DND-41 (cell line): Measurements from ENCODE around the gene WTIP.
"Not testable (repeated sequence)": the region's sequence is repeated elsewhere in the genome, so short reads cannot be mapped to it uniquely, and the experiment has no call there.

Experiments used
- ATAC-seq: fragments of 200-7000 bp; cut with Tn5 transposase; 3 replicates; pipeline ENCODE4 v1.9.1; 2021; ENCODE audit warnings: low read depth; ENCODE audit not compliant: insufficient read depth
- DNase-seq: peaks from one replicate; pipeline ENCODE4 v3.0.0-alpha.2; 2020
- H2AFZ ChIP-seq: 2 replicates; pipeline ENCODE4 v1.6.0; 2012; ENCODE audit warnings: low read depth, low read length
- H3K27ac ChIP-seq: 2 replicates; pipeline ENCODE4 v1.5.1; 2012; ENCODE audit warnings: low read length, inconsistent platforms
- H3K27me3 ChIP-seq: fragments of 200-600 bp; sonication (generic); 2 replicates; pipeline ENCODE4 v1.6.0; 2012; ENCODE audit warnings: low read length, mild to moderate bottlenecking, inconsistent platforms; ENCODE audit not compliant: insufficient read depth, poor library complexity
- H3K36me3 ChIP-seq: 2 replicates; pipeline ENCODE4 v1.5.1; 2012; ENCODE audit warnings: low read length, inconsistent platforms; ENCODE audit not compliant: insufficient read depth
- H3K4me1 ChIP-seq: 2 replicates; pipeline ENCODE4 v1.5.1; 2012; ENCODE audit warnings: mild to moderate bottlenecking, low read length; ENCODE audit not compliant: insufficient read depth
- H3K4me2 ChIP-seq: 2 replicates; pipeline ENCODE4 v1.6.0; 2012; ENCODE audit warnings: mild to moderate bottlenecking, moderate library complexity, low read length, inconsistent platforms; ENCODE audit not compliant: insufficient read depth
- H3K4me3 ChIP-seq, 2 experiments: fragments of 200-600 bp in 1 of 2; shearing (Covaris generic) in 1 of 2; 2 replicates each; pipeline ENCODE4 v1.5.1; 2012 to 2016; ENCODE audit warnings: inconsistent platforms in 2 of 2, low read length in 2 of 2, mild to moderate bottlenecking in 2 of 2, low read depth in 1 of 2, moderate library complexity in 1 of 2
- H3K79me2 ChIP-seq: 2 replicates; pipeline ENCODE4 v1.6.0; 2012; ENCODE audit warnings: low read length, inconsistent platforms; ENCODE audit not compliant: insufficient read depth
- H3K9ac ChIP-seq: 2 replicates; pipeline ENCODE4 v1.6.0; 2012; ENCODE audit warnings: low read depth, mild to moderate bottlenecking, inconsistent platforms, low read length, moderate library complexity
- H3K9me3 ChIP-seq: 2 replicates; pipeline ENCODE4 v1.5.1; 2012; ENCODE audit warnings: low read length, moderate library complexity, mild to moderate bottlenecking, inconsistent platforms; ENCODE audit not compliant: insufficient read depth, severe bottlenecking
- H4K20me1 ChIP-seq: 2 replicates; pipeline ENCODE4 v1.6.0; 2012; ENCODE audit warnings: low read length; ENCODE audit not compliant: insufficient read depth
- EZH2 ChIP-seq: IDR thresholded peaks from 3 replicates; pipeline ENCODE4 v1.6.1; 2012; ENCODE audit warnings: borderline replicate concordance, low read depth, mild to moderate bottlenecking, moderate library complexity, low read length, inconsistent platforms; ENCODE audit not compliant: severe bottlenecking
- TF ChIP-seq, protein P1 (sequence below): IDR thresholded peaks from 2 replicates; pipeline ENCODE4 v1.5.1; 2012; ENCODE audit warnings: borderline replicate concordance, low read length, moderate library complexity, mild to moderate bottlenecking; ENCODE audit not compliant: poor library complexity, severe bottlenecking; ENCODE audit errors: extremely low read depth

Gene WTIP

DNA sequence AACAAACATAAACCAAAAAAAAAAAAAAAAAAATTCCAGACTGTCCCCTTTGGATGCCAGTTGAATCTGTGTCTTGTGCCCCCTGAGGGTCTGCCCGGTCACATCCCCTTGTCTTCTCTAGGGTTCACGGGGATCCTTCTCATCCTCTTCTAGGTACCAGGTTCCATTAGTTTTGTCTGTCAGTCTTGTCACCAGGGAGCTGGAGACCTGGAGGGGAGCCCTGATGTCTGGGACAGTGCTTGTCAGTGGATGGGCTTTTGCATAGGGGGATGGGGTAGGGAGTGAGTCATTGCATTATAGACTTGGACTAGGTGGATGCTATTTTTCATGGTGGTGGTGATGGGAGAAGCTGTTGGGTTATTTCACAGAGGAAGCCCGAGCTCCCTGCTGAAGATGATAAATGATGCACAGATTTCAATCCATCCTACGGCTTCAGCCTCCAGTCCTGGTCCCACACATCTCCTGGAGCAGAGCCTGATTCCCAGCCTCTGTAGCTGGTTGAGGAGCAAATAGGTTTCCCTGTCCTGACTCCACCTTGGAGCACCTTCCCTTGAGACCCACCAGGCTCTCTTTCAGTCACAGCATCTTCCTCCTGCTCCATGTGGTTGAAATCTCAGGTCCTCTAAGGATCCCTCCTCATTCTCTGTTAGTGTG, 26.0 kb downstream of the WTIP start:
- H3K27ac ChIP-seq: no peak overlapping the region
- TF ChIP-seq, protein P1, sequence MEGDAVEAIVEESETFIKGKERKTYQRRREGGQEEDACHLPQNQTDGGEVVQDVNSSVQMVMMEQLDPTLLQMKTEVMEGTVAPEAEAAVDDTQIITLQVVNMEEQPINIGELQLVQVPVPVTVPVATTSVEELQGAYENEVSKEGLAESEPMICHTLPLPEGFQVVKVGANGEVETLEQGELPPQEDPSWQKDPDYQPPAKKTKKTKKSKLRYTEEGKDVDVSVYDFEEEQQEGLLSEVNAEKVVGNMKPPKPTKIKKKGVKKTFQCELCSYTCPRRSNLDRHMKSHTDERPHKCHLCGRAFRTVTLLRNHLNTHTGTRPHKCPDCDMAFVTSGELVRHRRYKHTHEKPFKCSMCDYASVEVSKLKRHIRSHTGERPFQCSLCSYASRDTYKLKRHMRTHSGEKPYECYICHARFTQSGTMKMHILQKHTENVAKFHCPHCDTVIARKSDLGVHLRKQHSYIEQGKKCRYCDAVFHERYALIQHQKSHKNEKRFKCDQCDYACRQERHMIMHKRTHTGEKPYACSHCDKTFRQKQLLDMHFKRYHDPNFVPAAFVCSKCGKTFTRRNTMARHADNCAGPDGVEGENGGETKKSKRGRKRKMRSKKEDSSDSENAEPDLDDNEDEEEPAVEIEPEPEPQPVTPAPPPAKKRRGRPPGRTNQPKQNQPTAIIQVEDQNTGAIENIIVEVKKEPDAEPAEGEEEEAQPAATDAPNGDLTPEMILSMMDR: no peak
- no peak for TF ChIP-seq EZH2
- H3K4me2 ChIP-seq: no peak overlapping the region
- no peak overlapping the region for H3K4me3 ChIP-seq
- ATAC-seq (no peak), DNase-seq (no peak)
- no peaks in the 10 kb centered on the region for H3K9me3 ChIP-seq
- H3K36me3 ChIP-seq: no peaks in the 10 kb centered on the region
- H2AFZ ChIP-seq: no peak overlapping the region
- no peak overlapping the region for H3K9ac ChIP-seq
- H3K79me2 ChIP-seq: no peaks in the 10 kb centered on the region
- no peaks in the 10 kb centered on the region for H3K27me3 ChIP-seq
- 0 out of 2 replicates have a peak, but pooled peaks cover 8% of the 10 kb centered on the region for H4K20me1 ChIP-seq
- H3K4me1 ChIP-seq: no peaks in the 10 kb centered on the region

GRCh38 chr19:34508540-34508939, 27.0 kb downstream of the WTIP start:
- H4K20me1 ChIP-seq: 0 out of 2 replicates have a peak, but pooled peaks cover 6% of the 10 kb centered on the region
- H3K4me1 ChIP-seq: no peaks in the 10 kb centered on the region
- no peak for ATAC-seq

GRCh38 chr19:34510904-34511303, 29.3 kb downstream of the WTIP start:
- not testable (repeated sequence) for H3K9ac ChIP-seq, H3K4me1 ChIP-seq, H3K79me2 ChIP-seq, H3K27me3 ChIP-seq, H3K36me3 ChIP-seq, H3K4me2 ChIP-seq, H3K27ac ChIP-seq, ATAC-seq, H3K9me3 ChIP-seq, H3K4me3 ChIP-seq, H4K20me1 ChIP-seq, DNase-seq, H2AFZ ChIP-seq

More at GRCh38 chr19:34508540-34508939, 27.0 kb downstream of the WTIP start:
- H3K9ac ChIP-seq: no peak overlapping the region
- H3K27me3 ChIP-seq: no peaks in the 10 kb centered on the region
- no peaks in the 10 kb centered on the region for H3K79me2 ChIP-seq
- H3K36me3 ChIP-seq: no peaks in the 10 kb centered on the region
- no peak for DNase-seq
- H3K9me3 ChIP-seq: no peaks in the 10 kb centered on the region
- H2AFZ ChIP-seq: no peak overlapping the region
- TF ChIP-seq EZH2: no peak
- TF ChIP-seq, protein P1: no peak
- H3K4me2 ChIP-seq: no peak overlapping the region
- H3K27ac ChIP-seq: no peak overlapping the region
- H3K4me3 ChIP-seq: no peak overlapping the region

GRCh38 chr19:34512254-34512822, 30.8 kb downstream of the WTIP start:
- no peaks in the 10 kb centered on the region for H3K9me3 ChIP-seq
- no peak for DNase-seq
- H3K27ac ChIP-seq: no peak overlapping the region
- H3K4me2 ChIP-seq: no peak overlapping the region
- TF ChIP-seq EZH2: no peak
- TF ChIP-seq, protein P1: no peak
- no peak overlapping the region for H3K9ac ChIP-seq
- ATAC-seq: no peak
- H4K20me1 ChIP-seq: no peaks in the 10 kb centered on the region
- H2AFZ ChIP-seq: no peak overlapping the region
- H3K4me1 ChIP-seq: no peaks in the 10 kb centered on the region
- no peaks in the 10 kb centered on the region for H3K36me3 ChIP-seq
- H3K79me2 ChIP-seq: no peaks in the 10 kb centered on the region
- H3K4me3 ChIP-seq: no peak overlapping the region
- H3K27me3 ChIP-seq: no peaks in the 10 kb centered on the region
